KOPT-K1 (cell line): Measurements from ENCODE around the gene IFITM1.

ENCODE experiments used
- H3K27ac ChIP-seq: fragments of 200-600 bp; sonication (generic); 2 replicates; pipeline ENCODE4 v1.5.1; 2016; ENCODE audit warnings: antibody characterized with exemption, mild to moderate bottlenecking, low read depth, low read length; ENCODE audit not compliant: poor library complexity, severe bottlenecking
- H3K36me3 ChIP-seq: fragments of 200-600 bp; sonication (generic); 2 replicates; pipeline ENCODE4 v1.5.1; 2017; ENCODE audit warnings: antibody characterized with exemption, mild to moderate bottlenecking, low read length, moderate library complexity; ENCODE audit not compliant: insufficient read depth
- H3K9me3 ChIP-seq: fragments of 200-600 bp; sonication (generic); 2 replicates; pipeline ENCODE4 v1.5.1; 2017; ENCODE audit warnings: antibody characterized with exemption, low read length, mild to moderate bottlenecking; ENCODE audit not compliant: insufficient read depth, poor library complexity, severe bottlenecking

Gene IFITM1

GRCh38 chr11:288478-289397 is 25.1 kb upstream of the IFITM1 start, which contains the start of gene PGGHG:
PGGHG (plus strand) TSS chr11:289126; CDS start chr11:289817, 691 bp downstream.
- H3K36me3 ChIP-seq: peaks cover 30% of the 10 kb centered on the region
- no peaks in the 10 kb centered on the region for H3K9me3 ChIP-seq
- peak within 1 kb of the TSS; percentile 99 for H3K27ac ChIP-seq

DNA sequence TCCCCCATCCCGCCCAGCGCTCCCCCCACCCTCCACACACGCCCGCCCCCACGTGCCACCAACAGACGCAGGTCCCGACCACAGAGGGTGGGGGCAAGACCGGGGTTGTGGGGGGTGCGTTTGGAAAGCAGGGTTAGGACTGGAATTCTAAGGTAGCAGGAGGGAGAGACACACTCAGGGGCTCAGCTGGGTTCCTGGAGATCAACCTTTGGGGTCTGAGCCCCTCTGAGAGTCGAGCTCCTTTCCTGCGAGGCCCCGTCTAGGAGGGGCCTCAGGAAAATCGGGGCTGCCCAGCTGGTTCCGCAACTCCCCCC is 24.5 kb upstream of the IFITM1 start:
- Histone ChIP-seq H3K9me3 (no peaks in the 10 kb centered on the region), H3K36me3 (peaks cover 36% of the 10 kb centered on the region), H3K27ac (peak overlapping the region; percentile 99)

DNA sequence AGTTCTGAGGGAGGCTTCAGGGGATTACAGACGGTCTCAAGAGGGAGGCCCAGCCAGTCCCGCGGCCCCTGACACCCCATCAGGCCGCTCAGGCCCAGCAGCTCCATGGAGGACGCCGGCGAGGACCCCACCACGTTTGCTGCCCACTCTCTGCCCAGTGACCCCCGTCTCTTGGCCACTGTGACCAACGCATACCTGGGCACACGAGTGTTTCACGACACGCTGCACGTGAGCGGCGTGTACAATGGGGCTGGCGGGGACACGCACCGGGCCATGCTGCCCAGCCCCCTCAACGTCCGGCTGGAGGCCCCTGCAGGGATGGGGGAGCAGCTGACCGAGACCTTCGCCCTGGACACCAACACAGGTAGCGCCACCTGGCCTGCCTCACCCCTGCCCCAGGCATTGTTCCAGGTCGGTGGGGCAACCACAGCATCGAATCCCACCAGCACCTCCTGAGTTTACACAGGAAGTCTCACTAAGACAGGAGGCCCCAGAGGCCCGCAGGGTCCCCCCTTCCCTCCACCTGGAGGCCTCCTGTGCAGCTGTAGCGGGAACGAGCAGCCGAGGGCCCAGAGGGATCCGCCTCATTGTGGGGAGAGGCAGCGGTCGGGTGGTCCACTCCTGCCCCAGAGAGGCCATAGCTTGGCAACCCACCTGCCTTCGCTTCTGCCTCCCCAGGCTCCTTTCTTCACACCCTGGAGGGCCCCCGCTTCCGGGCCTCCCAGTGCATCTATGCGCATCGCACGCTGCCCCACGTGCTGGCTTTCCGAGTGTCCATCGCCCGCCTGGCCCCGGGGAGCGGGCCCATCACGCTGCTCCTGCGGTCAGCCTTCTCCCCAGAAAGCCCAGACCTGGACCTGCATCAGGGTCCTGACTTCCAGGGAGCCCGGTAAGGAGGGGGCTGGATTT is 23.9 kb upstream of the IFITM1 start:
- Histone ChIP-seq H3K27ac (peak overlapping the region; percentile 99), H3K9me3 (no peaks in the 10 kb centered on the region), H3K36me3 (peaks cover 42% of the 10 kb centered on the region)

- Histone ChIP-seq H3K36me3 (peaks cover 50% of the 10 kb centered on the region), H3K9me3 (no peaks in the 10 kb centered on the region), H3K27ac (peak overlapping the region; percentile 99)
Measured at GRCh38 chr11:290621-291231, 23.1 kb upstream of the IFITM1 start.

DNA sequence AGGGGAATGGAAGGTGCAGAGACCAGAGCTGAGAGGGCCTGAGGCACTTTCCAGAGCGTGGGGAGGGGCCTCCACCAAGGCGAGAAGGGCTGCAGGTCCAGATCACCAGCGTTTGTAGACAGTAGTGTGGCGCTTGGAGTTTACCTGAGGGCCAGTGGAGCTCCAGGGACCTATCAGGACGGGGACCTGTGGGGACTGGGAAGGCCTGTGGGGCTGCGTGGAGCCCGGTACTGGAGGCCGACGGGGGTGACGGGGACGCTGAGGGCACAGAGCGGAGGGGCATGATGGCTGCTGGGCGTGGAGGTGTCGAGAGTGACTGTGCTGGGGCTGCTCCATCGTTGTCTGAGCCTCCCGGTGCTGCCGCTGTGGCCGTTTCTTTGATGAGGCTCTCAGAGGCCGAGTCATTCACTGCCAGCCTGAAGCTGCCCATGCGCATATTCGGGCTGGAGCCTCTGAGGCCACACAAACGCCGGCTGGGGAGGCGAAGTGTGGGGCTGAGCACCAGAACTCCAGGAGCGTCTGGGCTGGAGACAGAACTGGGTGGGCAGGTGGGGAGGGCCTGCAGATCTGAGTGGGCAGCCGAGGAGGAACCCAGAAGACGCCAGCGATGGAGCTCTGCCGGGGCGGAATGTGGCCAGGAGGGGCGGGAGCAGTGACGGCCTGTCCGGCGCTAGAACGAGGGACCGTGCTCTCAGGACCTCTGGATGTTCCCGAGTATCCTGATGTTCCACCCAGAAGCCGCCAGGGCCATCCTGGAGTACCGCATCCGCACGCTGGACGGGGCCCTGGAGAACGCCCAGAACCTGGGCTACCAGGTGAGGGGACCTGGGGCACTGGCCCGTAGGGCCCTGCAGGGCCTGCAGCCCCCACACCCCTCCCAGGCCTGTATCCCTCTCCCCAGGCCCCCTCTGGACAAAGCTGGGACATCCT is 22.3 kb upstream of the IFITM1 start:
- Histone ChIP-seq H3K9me3 (no peaks in the 10 kb centered on the region), H3K27ac (peak overlapping the region; percentile 99), H3K36me3 (peaks cover 58% of the 10 kb centered on the region)

GRCh38 chr11:292211-293121 is 21.4 kb upstream of the IFITM1 start:
- Histone ChIP-seq H3K9me3 (no peaks in the 10 kb centered on the region), H3K36me3 (peaks cover 60% of the 10 kb centered on the region), H3K27ac (peak overlapping the region; percentile 27)

DNA sequence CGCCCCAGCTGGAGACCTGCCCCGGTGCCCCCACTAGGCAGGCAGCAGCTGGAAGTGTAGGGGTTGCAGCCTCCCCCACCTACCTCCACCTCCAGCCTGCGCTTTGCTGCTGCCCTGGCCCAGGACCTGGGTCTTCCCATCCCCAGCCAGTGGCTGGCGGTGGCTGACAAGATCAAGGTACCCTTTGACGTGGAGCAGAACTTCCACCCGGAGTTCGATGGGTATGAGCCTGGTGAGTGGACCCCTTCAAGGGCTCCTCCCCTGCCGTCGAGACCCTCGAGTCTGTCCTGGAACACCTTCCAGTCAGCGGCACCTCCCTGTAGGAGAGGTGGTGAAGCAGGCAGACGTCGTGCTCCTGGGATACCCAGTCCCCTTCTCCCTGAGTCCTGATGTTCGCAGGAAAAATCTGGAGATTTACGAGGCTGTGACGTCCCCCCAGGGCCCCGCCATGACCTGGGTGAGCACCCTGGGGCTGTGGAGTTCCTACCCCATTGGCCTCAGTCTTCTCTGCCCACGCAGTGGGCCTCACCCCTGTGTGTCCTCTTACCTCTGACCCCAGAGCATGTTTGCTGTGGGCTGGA is 20.5 kb upstream of the IFITM1 start:
- no peak overlapping the region for H3K27ac ChIP-seq
- no peaks in the 10 kb centered on the region for H3K9me3 ChIP-seq
- peaks cover 60% of the 10 kb centered on the region for H3K36me3 ChIP-seq

DNA sequence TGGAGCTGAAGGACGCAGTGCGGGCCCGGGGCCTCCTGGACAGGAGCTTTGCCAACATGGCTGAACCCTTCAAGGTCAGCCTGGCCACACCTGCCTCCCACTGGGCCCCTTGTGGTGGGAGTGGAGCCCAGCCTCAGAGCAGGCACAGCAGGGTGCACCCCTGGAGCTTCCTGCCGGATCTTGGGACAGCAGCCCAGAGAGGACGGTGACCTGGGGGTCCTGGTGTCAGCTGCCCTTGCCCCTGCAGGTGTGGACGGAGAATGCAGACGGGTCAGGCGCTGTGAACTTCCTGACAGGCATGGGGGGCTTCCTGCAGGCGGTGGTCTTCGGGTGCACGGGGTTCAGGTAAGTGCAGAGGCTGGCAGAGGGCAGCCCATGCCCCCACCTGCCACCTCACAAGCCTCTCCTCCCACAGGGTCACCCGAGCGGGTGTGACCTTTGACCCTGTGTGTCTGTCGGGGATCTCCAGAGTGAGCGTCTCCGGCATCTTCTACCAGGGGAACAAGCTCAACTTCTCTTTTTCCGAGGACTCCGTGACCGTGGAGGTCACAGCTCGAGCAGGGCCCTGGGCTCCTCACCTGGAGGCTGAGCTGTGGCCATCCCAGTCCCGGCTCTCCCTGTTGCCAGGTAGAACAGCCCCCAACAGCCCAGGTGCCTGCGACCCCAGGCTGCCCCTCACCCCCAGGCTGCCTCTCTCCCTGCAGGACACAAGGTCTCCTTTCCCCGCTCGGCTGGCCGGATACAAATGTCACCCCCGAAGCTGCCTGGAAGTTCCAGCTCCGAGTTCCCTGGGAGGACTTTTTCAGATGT is 19.8 kb upstream of the IFITM1 start:
- H3K9me3 ChIP-seq: no peaks in the 10 kb centered on the region
- H3K27ac ChIP-seq: no peak overlapping the region
- H3K36me3 ChIP-seq: peaks cover 60% of the 10 kb centered on the region

DNA sequence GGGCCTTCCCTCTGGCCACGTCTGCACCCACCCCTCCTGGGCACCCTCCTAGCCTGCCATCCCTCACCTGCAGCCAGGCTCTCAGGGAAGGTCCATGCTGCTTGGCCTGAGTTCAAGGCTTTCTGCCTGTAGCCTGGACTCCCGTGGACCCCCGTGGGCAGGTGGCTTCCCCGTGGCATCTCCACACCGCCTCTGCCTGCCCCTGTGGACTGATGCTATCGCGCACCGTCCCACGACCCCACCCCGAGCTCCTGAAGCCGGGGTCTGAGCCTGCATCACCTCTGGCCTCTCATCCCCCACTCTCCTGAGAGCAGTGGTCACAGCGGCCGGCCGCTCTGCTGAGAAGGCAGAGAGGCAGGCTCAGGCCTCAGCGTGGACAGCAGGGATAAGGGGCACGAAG is 19.1 kb upstream of the IFITM1 start:
- peaks cover 60% of the 10 kb centered on the region for H3K36me3 ChIP-seq
- H3K9me3 ChIP-seq: no peaks in the 10 kb centered on the region
- no peak overlapping the region for H3K27ac ChIP-seq

DNA sequence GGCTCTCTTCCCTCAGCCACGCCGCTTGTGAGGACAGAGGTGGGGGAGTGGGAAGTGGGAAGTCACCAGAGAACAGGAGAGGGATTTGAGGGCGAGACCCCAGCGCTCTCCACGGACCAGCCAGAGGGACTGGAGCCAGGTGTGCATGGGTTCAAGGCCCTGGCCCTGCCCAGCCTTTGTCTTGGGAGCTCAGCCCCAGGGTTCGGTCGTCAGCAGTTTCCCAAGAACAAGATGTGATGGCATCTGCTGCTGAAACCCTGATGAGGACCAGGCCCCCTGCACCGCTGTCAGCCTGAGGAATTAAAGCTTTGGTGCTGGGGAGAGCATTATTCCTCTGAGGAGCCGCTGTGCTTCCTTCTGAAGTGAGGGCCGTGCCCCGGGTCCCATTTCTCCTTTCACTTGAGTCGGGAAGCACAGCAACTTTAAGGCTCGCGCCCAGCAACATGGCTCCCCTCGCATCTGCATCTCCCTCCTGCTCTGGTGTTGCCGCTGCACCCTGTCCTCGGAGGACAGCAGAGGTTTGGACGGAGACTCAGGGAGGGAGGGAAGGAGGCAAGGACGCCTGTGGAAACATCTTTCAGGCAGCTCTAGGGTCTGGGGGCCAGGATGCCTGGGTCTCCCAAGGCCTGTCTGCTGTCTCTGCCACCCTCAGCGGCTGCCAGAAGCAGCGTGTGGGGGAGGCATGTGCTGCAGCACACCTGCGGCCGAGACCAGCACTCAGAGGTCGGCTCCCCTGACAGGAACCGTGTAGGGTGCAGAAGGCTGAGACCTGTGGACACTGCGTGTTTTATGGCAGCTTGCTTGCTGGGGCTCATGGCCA is 18.3 kb upstream of the IFITM1 start:
- peaks cover 60% of the 10 kb centered on the region for H3K36me3 ChIP-seq
- no peaks in the 10 kb centered on the region for H3K9me3 ChIP-seq
- H3K27ac ChIP-seq: no peak overlapping the region

GRCh38 chr11:296171-297050 is 17.4 kb upstream of the IFITM1 start:
- no peaks in the 10 kb centered on the region for H3K9me3 ChIP-seq

More at GRCh38 chr11:296171-297050, 17.4 kb upstream of the IFITM1 start:
- H3K27ac ChIP-seq: no peak overlapping the region
- peaks cover 53% of the 10 kb centered on the region for H3K36me3 ChIP-seq
